ENCODE results near the gene ABLIM1.

DNA sequence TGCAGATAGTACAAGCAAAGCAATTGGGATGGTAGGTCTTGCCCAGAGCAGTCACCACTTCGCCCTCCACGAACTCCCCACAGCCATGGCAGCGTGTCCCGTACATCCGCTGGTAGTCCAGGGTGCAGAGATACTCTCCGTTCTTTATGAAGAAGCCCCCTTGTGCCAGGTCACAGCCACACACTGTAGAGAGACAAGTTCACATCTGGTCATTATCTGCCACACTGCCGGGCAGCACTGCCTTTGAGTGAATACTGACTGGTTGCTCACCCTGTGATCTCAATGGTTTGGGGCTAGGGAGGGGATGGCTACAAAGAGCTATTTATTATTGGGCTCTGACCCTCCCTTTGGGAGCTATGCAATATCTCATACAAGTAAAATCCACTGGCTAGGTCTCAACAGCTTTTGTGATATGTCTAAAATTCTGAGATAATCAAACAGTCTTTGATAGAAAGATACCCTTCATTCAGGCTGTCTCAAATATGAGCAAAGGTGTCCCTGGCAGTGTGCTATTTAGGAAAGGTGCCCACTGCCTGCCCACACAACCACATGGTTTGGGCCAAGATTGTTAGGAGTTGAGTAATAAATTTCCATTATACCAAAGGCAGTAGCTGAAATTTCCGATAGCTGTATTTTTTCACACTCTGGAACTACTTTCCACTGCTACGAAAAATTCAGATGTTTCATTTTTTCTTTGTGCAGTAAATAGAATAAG is 82.5 kb downstream of the ABLIM1 start:
- TF ChIP-seq POLR2AphosphoS5 (IDR thresholded peaks at IDR 0.05; ENCODE audit: low read depth, low read length), result no peak
- no peak for TF ChIP-seq TAF1 (IDR thresholded peaks at IDR 0.05; ENCODE audit: low read depth, low read length)
- no peak for TF ChIP-seq POLR2A (IDR thresholded peaks at IDR 0.05; ENCODE audit: low read depth, low read length)
- TF ChIP-seq SPI1 (IDR thresholded peaks at IDR 0.05; ENCODE audit: low read depth, low read length), result no peak
- TF ChIP-seq POU2F2 (IDR thresholded peaks at IDR 0.05; ENCODE audit: low read depth, low read length), result no peak

Data from GM12891 (cell line).